ENCODE results near the gene DDAH1.

Gene DDAH1

DNA sequence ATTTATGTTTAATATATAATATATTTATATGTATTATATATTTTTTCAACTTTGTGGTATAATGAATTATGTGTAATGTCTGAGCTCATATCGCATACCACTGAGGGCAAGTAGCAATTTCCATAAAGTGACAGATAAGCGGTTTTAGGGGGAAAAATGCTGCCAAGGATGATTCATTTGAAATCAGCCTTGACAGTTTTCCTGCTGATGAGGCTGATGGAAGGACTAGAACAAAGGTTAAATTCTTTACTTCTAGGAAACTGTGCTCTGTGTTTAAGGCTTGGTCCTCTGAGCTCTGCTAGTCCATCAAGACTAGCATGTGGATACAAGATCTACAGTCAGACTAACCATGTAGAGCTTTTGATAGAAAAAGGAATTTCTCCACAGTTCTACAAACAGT lies 19.3 kb upstream of the DDAH1 start:
- Histone ChIP-seq H3K4me3 (ENCODE audit: low read length) (no peak overlapping the region), H3K27ac (ENCODE audit: low read depth, low read length) (no peak overlapping the region), H3K27me3 (ENCODE audit: control insufficient read depth, low read length) (no peaks in the 10 kb centered on the region), H3K9me3 (ENCODE audit: control insufficient read depth, insufficient read depth, low read length) (no peaks in the 10 kb centered on the region), H4K20me1 (ENCODE audit: control insufficient read depth, insufficient read depth, low read depth, low read length) (no peaks in the 10 kb centered on the region), H3K36me3 (ENCODE audit: control insufficient read depth, low read length) (no peaks in the 10 kb centered on the region), H3F3A (ENCODE audit: control insufficient read depth, insufficient read depth) (no peaks in the 10 kb centered on the region), H3K79me2 (ENCODE audit: control insufficient read depth, low read length) (no peaks in the 10 kb centered on the region), H3K9me2 (replicated peaks; ENCODE audit: control insufficient read depth, low read length) (no peaks in the 10 kb centered on the region), H3K4me2 (ENCODE audit: low read length) (no peak overlapping the region), H3K4me1 (ENCODE audit: control insufficient read depth, low read length) (no peaks in the 10 kb centered on the region)
- TF ChIP-seq EZH2phosphoT487 (IDR thresholded peaks at IDR 0.05; ENCODE audit: borderline replicate concordance, low read length) = no peak
- TF ChIP-seq, protein P1, sequence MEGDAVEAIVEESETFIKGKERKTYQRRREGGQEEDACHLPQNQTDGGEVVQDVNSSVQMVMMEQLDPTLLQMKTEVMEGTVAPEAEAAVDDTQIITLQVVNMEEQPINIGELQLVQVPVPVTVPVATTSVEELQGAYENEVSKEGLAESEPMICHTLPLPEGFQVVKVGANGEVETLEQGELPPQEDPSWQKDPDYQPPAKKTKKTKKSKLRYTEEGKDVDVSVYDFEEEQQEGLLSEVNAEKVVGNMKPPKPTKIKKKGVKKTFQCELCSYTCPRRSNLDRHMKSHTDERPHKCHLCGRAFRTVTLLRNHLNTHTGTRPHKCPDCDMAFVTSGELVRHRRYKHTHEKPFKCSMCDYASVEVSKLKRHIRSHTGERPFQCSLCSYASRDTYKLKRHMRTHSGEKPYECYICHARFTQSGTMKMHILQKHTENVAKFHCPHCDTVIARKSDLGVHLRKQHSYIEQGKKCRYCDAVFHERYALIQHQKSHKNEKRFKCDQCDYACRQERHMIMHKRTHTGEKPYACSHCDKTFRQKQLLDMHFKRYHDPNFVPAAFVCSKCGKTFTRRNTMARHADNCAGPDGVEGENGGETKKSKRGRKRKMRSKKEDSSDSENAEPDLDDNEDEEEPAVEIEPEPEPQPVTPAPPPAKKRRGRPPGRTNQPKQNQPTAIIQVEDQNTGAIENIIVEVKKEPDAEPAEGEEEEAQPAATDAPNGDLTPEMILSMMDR (IDR thresholded peaks at IDR 0.05; ENCODE audit: low read depth, low read length, poor library complexity, severe bottlenecking) = no peak

DNA sequence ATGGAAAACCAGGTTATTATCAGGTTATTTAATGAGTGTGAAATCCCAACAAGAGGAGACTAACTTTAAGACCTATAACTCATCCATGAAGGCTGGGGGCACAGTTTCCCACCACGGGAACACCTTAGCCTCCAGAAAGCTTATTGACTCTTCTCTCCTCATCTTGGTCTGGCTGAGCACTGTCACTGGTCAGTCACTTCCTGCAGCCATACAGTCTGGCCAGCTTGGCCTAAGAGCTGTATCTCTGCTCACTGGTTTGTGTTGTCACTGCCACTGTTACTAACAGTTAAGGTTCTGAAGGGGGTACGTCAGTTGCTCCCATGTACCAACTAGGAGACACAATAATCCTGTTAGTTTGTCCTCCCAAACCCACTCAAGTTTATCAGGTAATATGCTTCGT lies 16.7 kb upstream of the DDAH1 start:
- Histone ChIP-seq H3K4me3 (ENCODE audit: low read length) (no peak overlapping the region), H3K27ac (ENCODE audit: low read depth, low read length) (no peak overlapping the region), H3K4me2 (ENCODE audit: low read length) (no peak overlapping the region), H3K9me2 (replicated peaks; ENCODE audit: control insufficient read depth, low read length) (no peaks in the 10 kb centered on the region), H3K27me3 (ENCODE audit: control insufficient read depth, low read length) (no peaks in the 10 kb centered on the region), H3K9me3 (ENCODE audit: control insufficient read depth, insufficient read depth, low read length) (no peaks in the 10 kb centered on the region), H3F3A (ENCODE audit: control insufficient read depth, insufficient read depth) (no peaks in the 10 kb centered on the region), H4K20me1 (ENCODE audit: control insufficient read depth, insufficient read depth, low read depth, low read length) (no peaks in the 10 kb centered on the region), H3K36me3 (ENCODE audit: control insufficient read depth, low read length) (no peaks in the 10 kb centered on the region), H3K79me2 (ENCODE audit: control insufficient read depth, low read length) (no peaks in the 10 kb centered on the region), H3K4me1 (ENCODE audit: control insufficient read depth, low read length) (no peaks in the 10 kb centered on the region)
- TF ChIP-seq EZH2phosphoT487 (IDR thresholded peaks at IDR 0.05; ENCODE audit: borderline replicate concordance, low read length) = no peak
- TF ChIP-seq, protein P1 (IDR thresholded peaks at IDR 0.05; ENCODE audit: low read depth, low read length, poor library complexity, severe bottlenecking) = no peak

DNA sequence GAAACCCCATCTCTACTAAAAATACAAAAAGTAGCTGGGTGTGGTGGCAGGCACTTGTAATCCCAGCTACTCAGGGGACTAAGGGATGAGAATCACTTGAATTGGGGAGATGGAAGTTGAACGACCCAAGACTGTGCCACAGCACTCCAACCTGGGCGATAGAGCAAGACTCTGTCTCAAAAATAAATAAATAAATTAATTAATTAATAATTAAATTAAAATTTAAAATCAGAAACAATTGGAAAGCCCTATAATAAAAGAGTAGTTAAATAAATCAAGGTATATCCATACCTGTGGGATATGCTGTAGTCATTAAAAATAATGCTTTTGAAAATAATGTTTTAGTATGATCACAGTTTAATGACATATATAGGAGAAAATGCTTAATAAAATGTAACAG lies 15.6 kb upstream of the DDAH1 start:
- Histone ChIP-seq H4K20me1 (ENCODE audit: control insufficient read depth, insufficient read depth, low read depth, low read length) (no peaks in the 10 kb centered on the region), H3K9me3 (ENCODE audit: control insufficient read depth, insufficient read depth, low read length) (no peaks in the 10 kb centered on the region), H3K4me2 (ENCODE audit: low read length) (no peak overlapping the region), H3K36me3 (ENCODE audit: control insufficient read depth, low read length) (no peaks in the 10 kb centered on the region), H3K79me2 (ENCODE audit: control insufficient read depth, low read length) (no peaks in the 10 kb centered on the region), H3K9me2 (replicated peaks; ENCODE audit: control insufficient read depth, low read length) (no peaks in the 10 kb centered on the region), H3F3A (ENCODE audit: control insufficient read depth, insufficient read depth) (no peaks in the 10 kb centered on the region), H3K27ac (ENCODE audit: low read depth, low read length) (no peak overlapping the region), H3K4me3 (ENCODE audit: low read length) (no peak overlapping the region), H3K4me1 (ENCODE audit: control insufficient read depth, low read length) (no peaks in the 10 kb centered on the region), H3K27me3 (ENCODE audit: control insufficient read depth, low read length) (no peaks in the 10 kb centered on the region)
- TF ChIP-seq, protein P1 (IDR thresholded peaks at IDR 0.05; ENCODE audit: low read depth, low read length, poor library complexity, severe bottlenecking) = no peak
- no peak for TF ChIP-seq EZH2phosphoT487 (IDR thresholded peaks at IDR 0.05; ENCODE audit: borderline replicate concordance, low read length)

DNA sequence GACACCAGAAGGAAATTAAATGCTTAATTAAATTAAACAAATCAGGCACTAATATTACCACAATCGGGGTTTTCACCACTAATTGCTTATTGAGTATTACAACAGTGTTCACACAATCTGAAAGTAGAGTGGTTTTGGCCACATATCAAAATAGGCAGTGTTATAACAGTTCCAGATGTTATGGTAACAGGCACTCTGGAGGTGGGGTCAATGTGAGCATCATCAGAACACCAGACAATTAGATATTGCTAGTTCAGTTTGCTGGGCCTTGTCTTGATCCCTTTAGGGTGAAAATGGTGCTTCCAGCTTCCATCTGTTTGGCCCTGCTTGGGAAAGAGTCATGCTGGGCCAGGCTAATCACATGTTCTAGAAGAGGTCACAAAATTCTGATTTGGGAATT lies 14.5 kb upstream of the DDAH1 start:
- H3K4me2 ChIP-seq (ENCODE audit: low read length) = no peak overlapping the region
- no peaks in the 10 kb centered on the region for H4K20me1 ChIP-seq (ENCODE audit: control insufficient read depth, insufficient read depth, low read depth, low read length)
- H3K9me3 ChIP-seq (ENCODE audit: control insufficient read depth, insufficient read depth, low read length) = no peaks in the 10 kb centered on the region
- no peak overlapping the region for H3K4me3 ChIP-seq (ENCODE audit: low read length)
- no peak overlapping the region for H3K27ac ChIP-seq (ENCODE audit: low read depth, low read length)
- H3F3A ChIP-seq (ENCODE audit: control insufficient read depth, insufficient read depth) = no peaks in the 10 kb centered on the region
- no peaks in the 10 kb centered on the region for H3K79me2 ChIP-seq (ENCODE audit: control insufficient read depth, low read length)
- no peaks in the 10 kb centered on the region for H3K36me3 ChIP-seq (ENCODE audit: control insufficient read depth, low read length)
- H3K27me3 ChIP-seq (ENCODE audit: control insufficient read depth, low read length) = no peaks in the 10 kb centered on the region
- H3K4me1 ChIP-seq (ENCODE audit: control insufficient read depth, low read length) = no peaks in the 10 kb centered on the region
- H3K9me2 ChIP-seq (replicated peaks; ENCODE audit: control insufficient read depth, low read length) = no peaks in the 10 kb centered on the region
- no peak for TF ChIP-seq EZH2phosphoT487 (IDR thresholded peaks at IDR 0.05; ENCODE audit: borderline replicate concordance, low read length)
- TF ChIP-seq, protein P1 (IDR thresholded peaks at IDR 0.05; ENCODE audit: low read depth, low read length, poor library complexity, severe bottlenecking) = no peak
